GM19035 (cell line): Measurements from ENCODE around the gene POLR1H.

Source experiments
- ATAC-seq: cut with Tn5 transposase; IDR thresholded peaks from one replicate; pipeline ENCODE4 v1.9.1; 2021; ENCODE audit not compliant: unreplicated experiment

POLR1H gene

GRCh38 chr6:30061858-30062458 lies 893 bp downstream of the POLR1H start:
- no peak for ATAC-seq

- ATAC-seq: no peak
Observed at GRCh38 chr6:30062471-30063178, 1.6 kb downstream of the POLR1H start.

- ATAC-seq: no peak
Observed at GRCh38 chr6:30063315-30063714, 2.2 kb downstream of the POLR1H start.

- ATAC-seq: no peak
Observed at GRCh38 chr6:30066082-30066481, 5.0 kb downstream of the POLR1H start.

GRCh38 chr6:30066577-30067459 lies 5.8 kb downstream of the POLR1H start, which contains the start of gene PPP1R11:
Gene PPP1R11, plus strand, starts transcription at chr6:30067198. Its CDS starts 213 bp downstream, at chr6:30067411.
- peak; percentile 96 for ATAC-seq

GRCh38 chr6:30067460-30068139 lies 6.5 kb downstream of the POLR1H start:
- ATAC-seq: no peak

GRCh38 chr6:30071081-30071818 lies 10.2 kb downstream of the POLR1H start:
- ATAC-seq: no peak

GRCh38 chr6:30071858-30072257 lies 10.8 kb downstream of the POLR1H start:
- no peak for ATAC-seq

- ATAC-seq: no peak
Observed at GRCh38 chr6:30073489-30074235, 12.6 kb downstream of the POLR1H start.

- no peak for ATAC-seq
Observed at GRCh38 chr6:30074331-30075093, 13.4 kb downstream of the POLR1H start.

GRCh38 chr6:30075094-30075789 lies 14.2 kb downstream of the POLR1H start, which contains the start of gene RNF39:
Gene RNF39, minus strand, starts transcription at chr6:30075769. Its CDS starts 184 bp downstream, at chr6:30075585.
- ATAC-seq: no peak

- ATAC-seq: no peak
Observed at GRCh38 chr6:30075790-30076732, 15.0 kb downstream of the POLR1H start.

GRCh38 chr6:30077218-30077617 lies 16.2 kb downstream of the POLR1H start:
- ATAC-seq: no peak

- no peak for ATAC-seq
Observed at GRCh38 chr6:30087876-30088275, 26.8 kb downstream of the POLR1H start.

- ATAC-seq: no peak
Observed at GRCh38 chr6:30091577-30092381, 30.7 kb downstream of the POLR1H start.

- no peak for ATAC-seq
Observed at GRCh38 chr6:30092852-30093543, 31.9 kb downstream of the POLR1H start.
